ENCODE results near the gene SRRD. TPM values are rescaled to one million over a fixed set of nuclear protein-coding genes. Genes with fewer than 3 reads are reported as not detected.

SRRD gene
- total RNA-seq, 1 experiment from 2014 or later = 22.0 TPM

DNA sequence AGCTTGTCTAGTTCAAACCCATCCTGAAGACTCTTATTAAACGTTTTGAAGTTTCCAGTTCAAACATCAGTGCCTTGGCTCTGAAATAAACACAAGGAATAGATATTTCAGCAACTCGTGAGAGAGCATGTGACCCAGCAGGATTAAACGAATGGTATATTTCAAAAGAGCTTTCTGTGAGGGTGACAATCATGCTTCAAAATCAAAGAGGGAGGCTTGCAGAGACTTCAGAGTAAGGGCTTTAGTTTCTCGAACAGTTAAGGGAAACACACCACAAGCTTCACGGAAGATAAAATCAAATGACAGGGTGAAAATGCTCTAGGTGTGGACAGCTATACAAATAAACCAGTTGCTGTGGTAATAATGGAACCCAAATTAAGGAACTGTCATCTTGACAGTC, 1.5 kb upstream of the SRRD start:
- no peak for DNase-seq (ENCODE audit: low spot score)

DNA sequence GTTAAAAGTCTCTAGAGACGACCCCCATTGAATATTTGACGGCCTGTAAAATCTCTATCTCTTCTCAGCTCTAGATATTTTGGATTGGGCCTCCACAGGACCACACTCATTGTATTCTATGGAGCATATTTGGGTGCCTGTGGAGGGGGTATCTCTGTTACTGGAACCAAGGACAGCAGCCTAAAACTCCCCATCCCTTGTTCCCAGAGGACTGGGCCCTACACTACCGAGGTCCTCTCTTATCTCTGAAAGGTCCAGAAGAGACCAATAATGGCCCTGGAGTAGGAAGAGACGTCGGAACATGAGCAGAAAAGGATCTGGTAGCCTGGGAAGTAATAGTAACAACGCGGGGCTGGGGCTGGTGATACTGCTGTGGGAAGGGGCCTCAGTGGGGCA, 636 bp upstream of the SRRD start:
- DNase-seq (ENCODE audit: low spot score) = no peak

DNA sequence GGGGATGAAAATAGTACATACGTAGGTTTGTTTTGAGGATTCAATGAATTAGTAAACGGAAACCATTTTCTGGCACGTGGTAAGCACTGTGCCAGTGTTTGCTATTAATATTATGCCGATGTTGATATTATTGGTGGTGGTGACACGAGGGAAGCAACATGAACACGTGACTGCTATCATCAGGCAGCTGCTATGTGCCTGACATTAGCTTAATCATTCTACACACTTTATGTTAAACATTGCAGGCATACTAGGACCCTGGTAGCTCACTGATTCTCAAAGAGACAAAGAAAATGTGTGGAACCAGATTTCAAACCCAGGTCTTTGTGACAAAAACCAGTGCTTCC, 656 bp downstream of the SRRD start:
- DNase-seq (ENCODE audit: low spot score) = no peak

DNA sequence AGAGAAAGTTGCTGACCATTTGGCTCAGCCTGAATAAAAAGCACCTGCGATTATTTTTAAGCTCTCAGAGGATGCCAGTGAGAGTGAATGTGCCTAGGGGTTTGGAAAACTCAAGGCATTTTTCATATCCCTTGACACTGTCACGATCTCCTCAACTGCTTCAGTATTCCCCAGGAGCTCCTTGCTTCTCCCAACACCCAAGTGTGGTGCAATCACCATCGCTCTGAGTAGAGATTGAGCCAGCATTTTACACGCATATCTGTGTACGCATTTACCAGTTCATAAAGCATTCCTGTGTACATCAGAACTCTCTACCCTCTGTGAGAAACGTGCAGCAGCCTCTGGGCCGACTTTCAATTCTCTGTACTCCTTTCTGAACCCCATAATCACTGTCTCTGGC, 1.3 kb downstream of the SRRD start:
- no peak for DNase-seq (ENCODE audit: low spot score)

DNA sequence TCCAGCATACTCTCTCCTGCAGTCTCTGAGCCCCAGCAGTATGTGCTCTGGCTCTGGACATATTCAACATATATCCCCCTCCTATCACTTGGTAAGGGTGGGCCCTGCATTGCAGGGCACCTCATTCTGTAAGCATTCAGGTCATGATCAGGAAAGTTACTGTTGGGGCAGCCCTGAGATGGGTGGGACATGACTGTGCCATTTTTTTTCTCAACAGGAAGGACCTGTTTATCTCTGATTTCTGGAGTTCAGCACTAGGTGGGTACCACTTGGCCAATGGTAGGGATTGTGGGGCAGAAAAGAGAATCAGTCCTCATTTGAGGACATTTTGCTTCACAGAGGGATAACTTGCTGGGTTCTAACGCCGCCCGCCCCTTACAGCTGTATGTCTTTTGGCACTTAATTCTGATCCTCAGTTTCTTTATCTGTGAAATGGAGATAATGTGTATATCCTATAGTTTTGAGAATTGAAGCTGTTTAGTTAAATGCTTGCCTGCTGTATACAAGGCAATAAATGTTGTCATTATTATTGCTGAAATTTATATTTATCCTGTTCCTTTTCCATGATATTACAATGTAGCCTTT, 2.2 kb downstream of the SRRD start:
- DNase-seq (ENCODE audit: low spot score) = no peak

DNA sequence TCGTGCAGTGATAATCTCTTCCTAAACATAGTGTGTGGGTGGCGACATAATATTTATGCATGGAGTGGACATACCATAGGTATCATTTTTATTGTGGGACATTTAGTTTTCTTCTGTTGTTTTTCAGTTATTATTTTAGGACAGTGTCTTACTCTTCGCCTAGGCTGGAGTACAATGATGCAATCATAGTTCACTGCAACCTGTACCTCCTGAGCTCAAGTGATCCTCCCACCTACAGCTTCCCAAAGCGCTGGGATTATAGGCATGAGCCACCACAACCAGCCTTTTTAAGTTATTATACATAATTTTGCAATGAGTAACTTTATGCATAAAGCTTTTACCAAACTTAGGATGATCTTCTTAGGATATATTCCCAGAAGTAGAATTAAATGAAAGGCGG, 2.7 kb downstream of the SRRD start:
- DNase-seq (ENCODE audit: low spot score) = no peak

DNA sequence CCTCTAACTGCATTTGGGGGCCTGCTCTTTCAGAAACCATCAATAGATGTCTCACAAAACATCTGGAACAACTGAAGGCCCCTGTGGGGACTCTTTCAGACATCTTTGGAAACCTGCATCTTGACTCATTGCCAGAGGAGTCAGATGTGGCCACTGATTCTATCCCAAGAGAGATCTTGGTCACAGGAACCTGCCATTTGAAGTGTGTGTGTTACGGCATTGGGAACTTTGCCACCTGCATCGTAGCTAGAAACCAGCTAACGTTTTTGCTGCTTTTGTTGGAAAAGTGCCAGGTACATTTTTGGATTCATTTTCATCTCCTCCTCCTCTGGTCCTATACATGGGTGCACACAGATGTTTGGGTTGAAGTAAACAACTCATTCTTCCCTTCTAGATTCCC, 4.3 kb downstream of the SRRD start:
- DNase-seq (ENCODE audit: low spot score) = no peak

DNA sequence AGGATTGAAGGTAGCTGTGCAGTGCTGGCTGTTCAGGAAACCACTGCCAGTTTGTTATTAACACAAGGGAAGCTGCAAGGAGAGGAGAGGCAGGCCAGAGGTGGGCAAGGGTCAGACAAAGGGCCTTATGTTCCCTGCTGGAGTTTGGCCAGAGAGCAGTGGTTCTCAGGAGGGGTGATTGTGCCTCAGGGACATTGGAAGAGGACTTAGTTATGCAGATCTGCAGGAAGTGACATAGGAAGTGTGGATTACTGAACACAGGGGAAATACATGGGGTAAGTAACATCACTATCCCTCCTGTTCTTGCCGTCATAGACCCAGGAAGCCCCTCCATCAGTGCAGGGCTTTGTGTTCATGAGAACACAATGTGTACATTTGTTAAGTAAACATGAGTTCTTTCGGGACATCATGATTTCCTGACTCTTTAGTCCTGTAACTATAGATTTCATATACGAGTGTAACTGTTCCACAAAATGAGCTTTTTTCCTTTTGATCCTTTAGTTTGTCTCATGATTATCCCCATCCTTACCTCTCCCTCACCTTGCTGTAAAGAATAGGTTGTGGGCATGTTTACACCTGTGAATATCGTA, 5.9 kb downstream of the SRRD start:
- no peak for DNase-seq (ENCODE audit: low spot score)

DNA sequence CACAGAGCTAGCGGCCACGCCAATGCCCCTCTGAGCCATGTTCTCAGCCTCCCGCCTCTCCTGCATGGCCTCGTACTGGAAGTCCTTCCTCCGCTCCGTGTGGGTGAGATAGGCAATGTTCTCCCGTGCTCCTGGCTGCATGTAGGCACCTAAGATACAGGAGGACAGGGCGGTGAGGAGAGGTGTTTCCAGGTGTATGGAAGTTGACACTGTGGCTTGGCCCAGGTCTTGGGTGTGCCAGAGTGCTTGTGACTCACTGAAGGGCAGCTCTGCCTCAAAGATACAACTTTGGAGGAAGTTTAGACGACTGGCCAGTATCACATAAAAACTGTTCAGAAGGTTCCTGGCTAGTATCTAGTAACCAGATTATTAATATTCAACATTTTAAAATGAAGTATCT, 8.5 kb downstream of the SRRD start:
- DNase-seq (ENCODE audit: low spot score) = no peak

DNA sequence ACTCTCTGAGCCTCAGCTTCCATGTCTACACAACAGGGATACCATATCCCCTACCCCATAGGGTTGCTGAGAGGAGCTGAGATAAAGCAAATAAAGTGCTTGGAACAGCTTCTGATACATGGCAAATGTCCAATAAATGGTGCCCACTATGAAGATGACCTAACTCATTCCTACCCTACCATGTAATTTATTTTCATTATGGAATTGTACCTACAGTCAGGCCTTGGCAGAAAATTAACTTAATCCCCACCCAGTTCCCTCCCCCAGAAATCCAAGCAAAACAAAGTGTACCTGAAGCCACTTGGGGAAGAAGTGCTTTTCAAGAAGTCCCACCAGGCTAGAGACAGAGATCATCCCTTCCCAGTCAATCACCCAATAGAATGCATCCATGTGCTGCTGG, 10.8 kb downstream of the SRRD start:
- DNase-seq (ENCODE audit: low spot score) = no peak

DNA sequence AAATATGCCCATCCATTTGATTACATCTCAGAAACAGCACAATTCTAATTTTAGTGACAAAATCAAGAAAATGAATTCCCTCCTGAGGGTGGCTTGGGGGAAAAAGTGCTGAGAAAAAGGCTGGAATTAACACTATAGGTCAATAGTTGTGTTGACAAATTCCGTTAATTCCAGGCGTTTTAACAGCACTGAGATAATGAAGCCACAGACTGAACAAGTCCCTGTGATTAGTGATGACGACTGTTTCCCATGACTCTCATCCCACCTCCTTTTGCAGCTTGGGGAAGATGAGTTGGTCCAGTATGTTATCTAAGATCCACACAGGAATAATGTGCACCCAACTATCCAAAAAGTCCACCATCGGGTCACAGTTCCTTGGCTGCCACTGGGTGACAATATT, 12.8 kb downstream of the SRRD start:
- no peak for DNase-seq (ENCODE audit: low spot score)

DNA sequence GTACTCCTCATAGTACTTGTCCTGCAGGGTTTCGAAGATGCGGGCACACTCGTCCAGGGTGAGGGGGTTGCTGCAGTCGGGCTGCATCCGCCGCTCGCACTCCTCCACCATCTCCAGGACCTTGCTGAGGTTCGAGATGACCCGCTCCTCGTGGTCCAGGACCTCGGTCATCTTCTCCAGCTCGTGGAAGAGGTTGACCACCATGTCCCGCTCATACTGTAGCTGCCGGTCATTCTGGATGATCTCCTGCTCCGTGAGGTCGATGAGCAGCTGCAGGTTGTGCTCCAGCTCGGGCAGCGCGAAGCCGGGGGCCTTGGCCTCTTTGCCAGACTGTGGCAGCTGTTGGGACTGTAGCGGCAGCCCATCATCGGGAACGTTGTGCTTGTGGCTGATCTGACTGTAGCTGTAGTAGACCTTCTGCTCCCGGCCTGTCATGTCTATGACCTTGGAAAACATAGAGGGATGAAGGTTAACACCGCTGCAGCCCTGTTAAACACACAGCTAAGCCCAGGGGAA, 15.6 kb downstream of the SRRD start:
- DNase-seq (ENCODE audit: low spot score) = no peak

DNA sequence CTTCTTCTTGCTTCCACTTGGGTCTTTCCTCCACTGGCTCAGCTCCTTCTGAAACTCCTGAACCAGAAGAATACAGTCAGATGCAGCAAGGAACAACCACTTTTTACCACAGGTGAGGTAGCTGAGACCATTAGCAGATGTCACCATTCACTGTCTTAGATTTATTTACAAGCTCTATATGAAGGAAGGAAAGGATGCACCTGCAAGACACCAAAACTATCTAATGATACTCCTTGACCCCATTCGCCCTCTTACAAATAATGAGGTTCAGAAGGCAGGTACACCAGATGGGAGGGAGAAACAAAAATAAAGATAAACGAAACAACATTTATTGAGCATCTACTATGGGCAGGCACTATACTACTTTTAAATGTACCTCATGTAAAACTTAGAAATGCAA, 18.3 kb downstream of the SRRD start:
- no peak for DNase-seq (ENCODE audit: low spot score)

DNA sequence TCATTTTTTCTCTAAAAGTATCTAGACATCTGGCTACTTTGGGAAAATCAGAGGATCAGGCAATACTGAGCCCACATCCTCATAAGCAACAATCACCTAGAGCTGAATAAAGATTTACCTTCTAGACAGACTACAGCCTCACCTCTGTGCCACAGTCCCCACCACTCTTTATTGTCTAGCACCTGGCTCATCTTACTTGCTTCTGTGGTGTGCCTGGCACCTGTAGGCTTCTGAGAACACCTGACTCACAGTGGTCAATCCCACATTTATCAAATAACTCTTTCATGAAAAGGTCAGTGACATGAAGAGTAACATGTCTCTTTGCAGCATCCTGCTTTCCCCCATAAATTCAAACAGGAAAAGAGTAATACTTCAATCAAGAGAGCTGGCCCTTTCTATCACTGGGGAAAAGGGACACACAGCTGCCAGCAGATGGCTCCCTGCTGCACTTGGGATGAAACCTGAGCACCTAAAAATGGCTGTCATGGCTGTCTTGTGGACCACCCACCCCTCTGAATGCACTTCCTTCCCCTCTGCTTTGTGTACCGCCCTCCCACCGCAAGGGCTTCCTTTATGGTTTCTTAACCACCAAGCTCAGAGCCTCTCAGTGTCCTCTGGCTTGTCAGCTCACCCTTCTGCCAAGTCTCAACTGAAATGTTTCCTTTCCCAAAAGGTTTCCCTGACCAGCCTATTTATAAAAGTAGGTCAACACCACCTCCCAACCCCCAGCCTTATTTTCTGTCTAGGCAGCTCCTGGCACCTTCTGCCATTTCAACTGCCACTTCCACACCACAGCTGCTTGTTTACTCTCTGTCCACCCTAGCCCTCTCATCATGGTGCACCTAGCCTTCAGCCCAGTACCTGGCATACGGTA, 19.2 kb downstream of the SRRD start:
- DNase-seq (ENCODE audit: low spot score) = no peak

DNA sequence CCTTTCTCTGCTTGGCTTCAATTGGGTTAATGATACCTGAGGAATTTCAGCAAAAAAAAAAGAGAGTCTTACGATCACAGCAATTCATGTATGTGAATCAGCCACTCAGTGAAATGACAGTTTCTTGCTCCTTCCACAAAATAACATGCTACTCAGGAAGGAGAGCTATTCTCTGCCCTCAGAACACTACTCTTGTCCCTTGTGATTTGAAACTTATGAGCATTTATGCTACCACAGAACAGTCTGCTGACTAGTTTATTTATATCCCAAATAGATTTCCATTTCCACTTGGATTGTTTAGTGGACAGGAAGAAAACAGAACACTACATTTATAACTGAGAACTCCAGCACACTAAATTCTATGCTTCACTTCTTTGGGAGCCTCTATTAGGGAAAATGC, 20.1 kb downstream of the SRRD start:
- DNase-seq (ENCODE audit: low spot score) = no peak

DNA sequence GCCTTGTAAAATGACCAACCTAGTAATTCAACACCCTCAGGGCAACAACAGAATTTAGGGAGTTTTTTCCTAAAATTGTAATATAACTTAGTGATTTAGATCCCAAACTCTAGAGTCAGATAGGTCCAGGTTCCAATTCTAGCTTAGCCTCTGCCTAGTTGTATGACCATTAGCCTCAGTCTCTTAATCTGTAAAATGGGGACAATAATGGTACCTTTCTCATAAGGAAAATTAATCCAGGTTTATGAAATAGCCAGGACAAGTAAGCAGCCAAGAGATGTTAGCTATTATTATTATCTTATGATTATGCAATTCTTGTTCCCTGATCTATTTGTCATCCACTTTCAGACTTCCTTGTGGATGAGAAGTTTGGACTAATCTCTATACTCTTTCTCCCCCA, 24.5 kb downstream of the SRRD start:
- DNase-seq (ENCODE audit: low spot score) = no peak

DNA sequence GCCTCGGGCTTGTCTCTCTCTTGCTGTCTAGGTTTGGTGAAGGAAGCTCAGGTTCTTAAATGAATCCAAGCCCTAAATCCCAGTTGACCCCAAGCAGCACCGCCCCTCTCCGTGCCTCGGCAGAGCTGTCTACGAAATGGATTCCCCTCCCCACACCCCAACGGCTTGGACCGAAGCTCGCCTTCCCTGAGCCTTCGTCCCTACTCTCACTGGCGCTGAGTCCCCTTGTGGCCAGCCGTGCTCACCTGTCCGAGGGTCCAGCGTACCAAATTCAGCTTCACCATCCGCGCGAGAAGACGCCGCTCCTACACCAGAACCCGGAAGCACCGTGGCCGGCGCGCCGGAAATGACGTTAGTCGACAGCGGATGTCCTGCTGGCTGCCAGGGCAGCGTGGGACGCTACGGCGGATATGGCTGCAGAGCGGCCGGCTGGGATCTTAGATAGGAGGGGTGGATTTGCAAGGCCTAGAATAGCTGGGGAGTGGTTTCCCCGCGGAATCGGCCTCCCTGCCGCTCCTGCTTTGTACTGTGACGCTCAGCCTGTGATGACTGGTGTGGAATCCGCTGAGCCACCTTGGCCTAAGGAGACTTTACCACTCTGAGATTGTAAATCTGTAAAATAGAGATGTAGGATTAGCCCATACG, 28.6 kb downstream of the SRRD start, which contains the start of gene TFIP11:
Gene TFIP11 (minus strand): TSS at position 325 of the 645 bp plus-strand sequence. CDS start 2,201 bp downstream, outside the sequence.
- DNase-seq (ENCODE audit: low spot score) = peak; percentile 82

DNA sequence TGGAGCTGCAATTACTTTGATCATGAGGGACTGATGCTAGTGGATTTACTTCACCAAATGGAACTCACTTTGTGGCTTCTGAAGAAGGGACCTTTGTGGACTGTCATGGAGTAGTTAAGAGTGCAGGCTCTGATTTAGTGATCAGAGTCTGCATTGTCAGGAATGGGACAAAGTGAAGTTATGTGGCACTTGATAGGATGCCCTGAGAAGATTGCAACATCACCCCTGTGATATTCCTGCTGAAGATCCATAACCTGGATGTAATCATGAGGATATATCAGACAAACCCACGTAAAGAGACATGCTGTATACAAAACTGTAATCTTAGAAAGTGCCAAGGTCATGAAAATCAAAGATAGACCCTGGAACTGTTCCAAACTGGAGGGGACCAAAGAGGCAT, 30.2 kb downstream of the SRRD start:
- DNase-seq (ENCODE audit: low spot score) = no peak

DNA sequence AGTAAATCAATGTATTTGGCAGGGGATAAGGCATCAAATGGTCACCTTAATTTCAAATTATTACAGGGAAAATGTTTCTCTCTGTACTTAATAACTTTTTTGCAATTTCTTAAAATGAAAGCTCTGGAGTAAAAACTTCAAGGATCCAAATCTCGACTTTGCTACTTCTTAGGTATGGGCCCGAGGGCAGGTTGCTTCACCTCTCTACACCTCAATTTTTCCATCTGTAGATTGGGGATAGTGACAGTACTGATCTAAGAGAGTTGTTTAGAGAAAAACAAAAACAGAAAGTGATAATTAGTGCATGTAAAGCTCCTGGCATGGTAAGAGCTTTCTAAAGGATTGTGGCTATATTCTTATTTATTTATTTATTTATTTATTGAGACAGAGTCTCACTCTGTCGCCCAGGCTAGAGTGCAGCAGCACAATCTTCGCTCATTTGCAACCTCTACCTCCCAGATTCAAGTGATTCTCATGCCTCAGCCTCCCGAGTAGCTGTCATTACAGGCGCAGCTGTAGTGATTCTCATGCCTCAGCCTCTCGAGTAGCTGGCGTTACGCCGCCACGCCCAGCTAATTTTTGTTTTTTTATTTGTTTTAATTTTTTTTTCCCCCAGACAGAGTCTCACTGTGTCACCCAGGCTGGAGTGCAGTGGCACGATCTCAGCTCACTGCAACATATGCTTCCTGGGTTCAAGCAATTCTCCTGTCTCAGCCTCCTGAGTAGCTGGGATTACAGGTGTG, 30.9 kb downstream of the SRRD start:
- no peak for DNase-seq (ENCODE audit: low spot score)

DNA sequence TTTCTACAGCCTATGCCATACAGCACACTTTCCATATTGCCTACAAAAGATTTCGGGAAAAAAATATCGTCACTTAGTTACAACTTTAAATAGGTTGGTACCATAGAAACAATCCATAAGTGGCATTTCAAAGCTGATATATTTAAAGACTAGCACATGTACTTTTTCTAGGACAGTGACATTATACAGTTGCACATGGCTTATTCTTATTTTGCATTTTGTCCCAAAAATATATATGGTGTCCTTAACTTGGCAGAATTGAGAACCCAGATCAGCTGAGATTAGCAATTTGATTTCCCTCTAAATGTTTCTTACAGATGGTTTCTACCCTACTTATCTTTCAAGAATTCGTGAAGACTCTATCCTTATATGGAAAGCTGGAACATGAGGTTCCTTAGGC, 32.3 kb downstream of the SRRD start:
- DNase-seq (ENCODE audit: low spot score) = no peak

DNA sequence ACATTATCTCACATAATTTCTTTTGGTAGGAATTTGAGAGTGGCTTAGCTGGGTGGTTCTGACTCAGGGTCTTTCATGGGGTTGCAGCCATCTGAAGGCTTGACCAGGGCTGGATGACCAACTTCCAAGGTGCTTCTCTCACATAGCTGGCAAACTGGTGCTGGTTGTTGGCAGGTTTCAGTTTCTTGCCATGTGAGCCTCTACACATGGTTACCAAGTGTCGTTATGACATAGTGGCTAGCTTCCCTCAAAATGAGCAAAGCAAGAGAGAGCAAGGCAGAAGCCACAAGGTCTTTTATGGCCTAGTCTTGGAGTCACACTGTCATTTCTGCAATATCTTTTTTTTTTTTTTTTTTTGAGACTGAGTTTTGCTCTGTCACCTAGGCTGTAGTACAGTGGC, 32.8 kb downstream of the SRRD start:
- DNase-seq (ENCODE audit: low spot score) = no peak

DNA sequence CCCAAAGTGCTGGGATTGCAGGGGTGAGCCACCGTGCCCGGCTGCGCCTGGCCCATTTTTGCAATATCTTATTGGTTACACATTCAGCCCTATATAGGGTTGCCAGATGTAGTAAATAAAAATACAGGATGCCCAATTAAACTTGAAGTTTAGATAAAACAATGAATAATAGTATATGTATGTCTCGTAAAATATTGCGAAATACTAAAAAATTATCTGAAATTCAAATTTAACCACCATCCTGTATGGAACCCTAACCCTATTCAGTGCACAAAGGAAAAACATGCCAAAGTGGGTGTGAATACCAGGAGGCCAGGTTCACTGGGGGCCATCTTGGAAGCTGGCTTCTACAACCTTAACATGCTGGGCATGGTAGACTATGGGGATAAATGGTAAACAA, 33.8 kb downstream of the SRRD start:
- no peak for DNase-seq (ENCODE audit: low spot score)
